Transverse colon (tissue), 3 donors: ENCODE measurements around the gene RGL4.

Experiments
- EP300 ChIP-seq: sonication (generic); formaldehyde crosslinking; IDR thresholded peaks from one replicate; pipeline ENCODE4 v1.6.1; 2017; ENCODE audit warnings: antibody characterized with exemption, low read depth
- POLR2A ChIP-seq: fragments of 450-650 bp; IDR thresholded peaks from one replicate; pipeline ENCODE4 v1.6.1; 2016; ENCODE audit warnings: antibody characterized with exemption, mild to moderate bottlenecking, moderate library complexity
- TF ChIP-seq, protein P1 (sequence below), 5 experiments: fragments of 200-600 bp in 3 of 5; fragments of 450-650 bp in 2 of 5; sonication (generic) in 3 of 5; IDR thresholded peaks; 1 replicate in 2 of 5; 2 replicates in 3 of 5; pipeline ENCODE4 v1.5.1; 2016 to 2017; ENCODE audit warnings: antibody characterized with exemption in 5 of 5, inconsistent platforms in 3 of 5, mild to moderate bottlenecking in 2 of 5, moderate library complexity in 1 of 5

GRCh38 chr22:23684561-23685031 lies 6.2 kb upstream of the RGL4 start:
- no peak for TF ChIP-seq EP300
- TF ChIP-seq POLR2A: no peak
- TF ChIP-seq, protein P1, sequence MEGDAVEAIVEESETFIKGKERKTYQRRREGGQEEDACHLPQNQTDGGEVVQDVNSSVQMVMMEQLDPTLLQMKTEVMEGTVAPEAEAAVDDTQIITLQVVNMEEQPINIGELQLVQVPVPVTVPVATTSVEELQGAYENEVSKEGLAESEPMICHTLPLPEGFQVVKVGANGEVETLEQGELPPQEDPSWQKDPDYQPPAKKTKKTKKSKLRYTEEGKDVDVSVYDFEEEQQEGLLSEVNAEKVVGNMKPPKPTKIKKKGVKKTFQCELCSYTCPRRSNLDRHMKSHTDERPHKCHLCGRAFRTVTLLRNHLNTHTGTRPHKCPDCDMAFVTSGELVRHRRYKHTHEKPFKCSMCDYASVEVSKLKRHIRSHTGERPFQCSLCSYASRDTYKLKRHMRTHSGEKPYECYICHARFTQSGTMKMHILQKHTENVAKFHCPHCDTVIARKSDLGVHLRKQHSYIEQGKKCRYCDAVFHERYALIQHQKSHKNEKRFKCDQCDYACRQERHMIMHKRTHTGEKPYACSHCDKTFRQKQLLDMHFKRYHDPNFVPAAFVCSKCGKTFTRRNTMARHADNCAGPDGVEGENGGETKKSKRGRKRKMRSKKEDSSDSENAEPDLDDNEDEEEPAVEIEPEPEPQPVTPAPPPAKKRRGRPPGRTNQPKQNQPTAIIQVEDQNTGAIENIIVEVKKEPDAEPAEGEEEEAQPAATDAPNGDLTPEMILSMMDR (IDR thresholded peaks at IDR 0.05): no peak
